DND-41 (cell line): ENCODE measurements around the gene USP17L15.
"Not testable (repeated sequence)": the region's sequence is repeated elsewhere in the genome, so short reads cannot be mapped to it uniquely, and the experiment has no call there.

ENCODE experiments used
- ATAC-seq: fragments of 200-7000 bp; cut with Tn5 transposase; 3 replicates; pipeline ENCODE4 v1.9.1; 2021; ENCODE audit warnings: low read depth; ENCODE audit not compliant: insufficient read depth
- DNase-seq: peaks from one replicate; pipeline ENCODE4 v3.0.0-alpha.2; 2020
- H2AFZ ChIP-seq: 2 replicates; pipeline ENCODE4 v1.6.0; 2012; ENCODE audit warnings: low read depth, low read length
- H3K27ac ChIP-seq: 2 replicates; pipeline ENCODE4 v1.5.1; 2012; ENCODE audit warnings: low read length, inconsistent platforms
- H3K27me3 ChIP-seq: fragments of 200-600 bp; sonication (generic); 2 replicates; pipeline ENCODE4 v1.6.0; 2012; ENCODE audit warnings: low read length, mild to moderate bottlenecking, inconsistent platforms; ENCODE audit not compliant: insufficient read depth, poor library complexity
- H3K36me3 ChIP-seq: 2 replicates; pipeline ENCODE4 v1.5.1; 2012; ENCODE audit warnings: low read length, inconsistent platforms; ENCODE audit not compliant: insufficient read depth
- H3K4me1 ChIP-seq: 2 replicates; pipeline ENCODE4 v1.5.1; 2012; ENCODE audit warnings: mild to moderate bottlenecking, low read length; ENCODE audit not compliant: insufficient read depth
- H3K4me2 ChIP-seq: 2 replicates; pipeline ENCODE4 v1.6.0; 2012; ENCODE audit warnings: mild to moderate bottlenecking, moderate library complexity, low read length, inconsistent platforms; ENCODE audit not compliant: insufficient read depth
- H3K4me3 ChIP-seq, 2 experiments: fragments of 200-600 bp in 1 of 2; shearing (Covaris generic) in 1 of 2; 2 replicates each; pipeline ENCODE4 v1.5.1; 2012 to 2016; ENCODE audit warnings: inconsistent platforms in 2 of 2, low read length in 2 of 2, mild to moderate bottlenecking in 2 of 2, low read depth in 1 of 2, moderate library complexity in 1 of 2
- H3K79me2 ChIP-seq: 2 replicates; pipeline ENCODE4 v1.6.0; 2012; ENCODE audit warnings: low read length, inconsistent platforms; ENCODE audit not compliant: insufficient read depth
- H3K9ac ChIP-seq: 2 replicates; pipeline ENCODE4 v1.6.0; 2012; ENCODE audit warnings: low read depth, mild to moderate bottlenecking, inconsistent platforms, low read length, moderate library complexity
- H3K9me3 ChIP-seq: 2 replicates; pipeline ENCODE4 v1.5.1; 2012; ENCODE audit warnings: low read length, moderate library complexity, mild to moderate bottlenecking, inconsistent platforms; ENCODE audit not compliant: insufficient read depth, severe bottlenecking
- H4K20me1 ChIP-seq: 2 replicates; pipeline ENCODE4 v1.6.0; 2012; ENCODE audit warnings: low read length; ENCODE audit not compliant: insufficient read depth

Gene USP17L15

GRCh38 chr4:9243579-9243978 lies 9.4 kb downstream of the USP17L15 start, which contains the start of gene USP17L17:
Gene USP17L17, plus strand, starts transcription at chr4:9243879. Its CDS starts 0 bp downstream, at chr4:9243879.
- H3K4me2 ChIP-seq, ATAC-seq, H3K9ac ChIP-seq, H2AFZ ChIP-seq, H3K79me2 ChIP-seq, H3K4me3 ChIP-seq, H3K4me1 ChIP-seq, H3K27ac ChIP-seq, H3K9me3 ChIP-seq, DNase-seq, H3K36me3 ChIP-seq, H4K20me1 ChIP-seq, H3K27me3 ChIP-seq: not testable (repeated sequence)

- ATAC-seq, H3K9ac ChIP-seq, H3K79me2 ChIP-seq, DNase-seq, H2AFZ ChIP-seq, H3K27me3 ChIP-seq, H3K4me3 ChIP-seq, H3K4me2 ChIP-seq, H3K4me1 ChIP-seq, H3K36me3 ChIP-seq, H3K27ac ChIP-seq, H3K9me3 ChIP-seq, H4K20me1 ChIP-seq: not testable (repeated sequence)
Measured at GRCh38 chr4:9247953-9248680, 13.9 kb downstream of the USP17L15 start, which contains the start of gene USP17L18. Gene USP17L18, plus strand, starts transcription at chr4:9248630. Its CDS starts 0 bp downstream, at chr4:9248630.

- H3K9me3 ChIP-seq, DNase-seq, ATAC-seq, H2AFZ ChIP-seq, H3K79me2 ChIP-seq, H3K4me3 ChIP-seq, H3K4me1 ChIP-seq, H3K4me2 ChIP-seq, H3K27ac ChIP-seq, H3K36me3 ChIP-seq, H3K9ac ChIP-seq, H3K27me3 ChIP-seq, H4K20me1 ChIP-seq: not testable (repeated sequence)
Measured at GRCh38 chr4:9253078-9253477, 18.9 kb downstream of the USP17L15 start, which contains the start of gene USP17L19. Gene USP17L19, plus strand, starts transcription at chr4:9253378. Its CDS starts 0 bp downstream, at chr4:9253378.

GRCh38 chr4:9257824-9258223 lies 23.6 kb downstream of the USP17L15 start, which contains the start of gene USP17L20:
Gene USP17L20, plus strand, starts transcription at chr4:9258124. Its CDS starts 0 bp downstream, at chr4:9258124.
- not testable (repeated sequence) for H3K4me2 ChIP-seq, H3K36me3 ChIP-seq, H3K4me1 ChIP-seq, H3K27ac ChIP-seq, H3K9me3 ChIP-seq, DNase-seq, H3K27me3 ChIP-seq, H4K20me1 ChIP-seq, ATAC-seq, H3K9ac ChIP-seq, H2AFZ ChIP-seq, H3K4me3 ChIP-seq, H3K79me2 ChIP-seq

- H3K79me2 ChIP-seq, H3K9me3 ChIP-seq, H3K4me3 ChIP-seq, H3K36me3 ChIP-seq, DNase-seq, H2AFZ ChIP-seq, H4K20me1 ChIP-seq, ATAC-seq, H3K27ac ChIP-seq, H3K4me2 ChIP-seq, H3K9ac ChIP-seq, H3K4me1 ChIP-seq, H3K27me3 ChIP-seq: not testable (repeated sequence)
Measured at GRCh38 chr4:9262572-9262971, 28.4 kb downstream of the USP17L15 start, which contains the start of gene USP17L21. Gene USP17L21, plus strand, starts transcription at chr4:9262872. Its CDS starts 0 bp downstream, at chr4:9262872.

GRCh38 chr4:9267319-9267718 lies 33.1 kb downstream of the USP17L15 start, which contains the start of gene USP17L22:
Gene USP17L22, plus strand, starts transcription at chr4:9267619. Its CDS starts 0 bp downstream, at chr4:9267619.
- not testable (repeated sequence) for H3K27ac ChIP-seq, H4K20me1 ChIP-seq, H3K36me3 ChIP-seq, H3K4me2 ChIP-seq, H3K27me3 ChIP-seq, H3K4me3 ChIP-seq, DNase-seq, H2AFZ ChIP-seq, H3K79me2 ChIP-seq, H3K4me1 ChIP-seq, H3K9me3 ChIP-seq, ATAC-seq, H3K9ac ChIP-seq

- H3K4me3 ChIP-seq, H3K9me3 ChIP-seq, H3K9ac ChIP-seq, H3K4me2 ChIP-seq, H2AFZ ChIP-seq, ATAC-seq, H3K27ac ChIP-seq, H3K36me3 ChIP-seq, H3K27me3 ChIP-seq, H4K20me1 ChIP-seq, H3K79me2 ChIP-seq, H3K4me1 ChIP-seq: not testable (repeated sequence)
- peak; percentile 5 for DNase-seq
Measured at GRCh38 chr4:9271719-9272118, 37.5 kb downstream of the USP17L15 start.
